Stimulated activated memory B cell treated with anti-CD40 and anti-IgM and Interleukin-4, amounts not matched to agents 10 μg/mL and 1 μg/mL and 100 μg/mL, for 72 hours (primary cell): ENCODE measurements around the gene SPRED1.

Experiments used
- ATAC-seq: fragments of 150-1000 bp; cut with Tn5 transposase; 2 replicates; pipeline ENCODE4 v1.10.0; 2021
- H3K27ac Mint-ChIP-seq: one replicate; pipeline ENCODE4 v1.8.0; 2022; ENCODE audit warnings: mild to moderate bottlenecking, mixed read lengths
- H3K27me3 Mint-ChIP-seq: one replicate; pipeline ENCODE4 v1.8.0; 2022; ENCODE audit warnings: mixed read lengths
- H3K36me3 Mint-ChIP-seq: one replicate; pipeline ENCODE4 v1.8.0; 2022; ENCODE audit warnings: mixed read lengths
- H3K4me1 Mint-ChIP-seq: one replicate; pipeline ENCODE4 v1.8.0; 2022; ENCODE audit warnings: mixed read lengths
- H3K4me3 Mint-ChIP-seq: one replicate; pipeline ENCODE4 v1.8.0; 2022; ENCODE audit warnings: mild to moderate bottlenecking, moderate library complexity, mixed read lengths
- H3K9me3 Mint-ChIP-seq: one replicate; pipeline ENCODE4 v1.8.0; 2022; ENCODE audit warnings: mixed read lengths

Gene SPRED1

DNA sequence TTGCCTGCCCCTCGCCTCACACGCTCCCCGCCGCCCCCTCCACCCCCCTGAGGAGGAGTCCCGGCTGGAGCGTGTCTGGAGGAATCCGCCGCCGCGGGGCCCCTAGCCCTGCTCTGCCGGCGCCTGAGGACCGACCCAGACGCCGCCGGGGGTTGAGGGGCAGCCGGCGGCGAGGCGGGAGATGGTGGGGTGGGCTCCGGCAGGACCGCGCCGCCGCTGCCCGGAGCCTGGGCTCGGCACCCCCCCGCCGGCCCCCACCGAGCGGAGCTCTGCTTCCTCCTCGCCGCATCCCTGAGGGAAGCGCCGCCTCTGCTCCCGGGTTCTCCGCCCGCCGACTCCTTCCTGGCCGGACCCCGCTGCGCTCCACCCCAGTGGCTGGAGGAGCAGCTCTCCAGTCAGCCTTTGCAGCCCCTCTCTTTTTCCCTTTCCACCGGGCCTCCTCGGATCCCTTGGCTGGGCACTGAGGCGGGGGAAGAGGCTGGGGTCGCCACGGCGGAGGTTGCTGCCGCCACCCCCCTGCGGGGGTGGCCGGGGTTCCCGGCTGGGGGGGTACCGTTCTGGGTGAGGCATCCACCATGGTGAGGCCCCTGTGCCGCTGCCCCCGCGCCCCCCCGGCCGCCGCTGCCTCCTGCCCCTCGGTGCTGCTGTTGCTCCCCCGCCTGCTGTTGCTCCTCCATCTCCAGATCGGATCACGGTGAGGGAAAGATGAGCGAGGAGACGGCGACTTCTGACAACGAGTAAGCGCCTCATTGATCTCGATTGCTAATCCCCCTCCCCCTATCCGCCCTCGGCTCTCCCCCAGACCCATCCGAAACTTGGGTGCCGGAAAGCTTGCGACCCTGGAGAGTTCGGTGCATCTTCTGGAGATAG, at the start of gene SPRED1:
TSS of gene SPRED1 (plus strand) at position 356 of the 870 bp plus-strand sequence. CDS start at position 706, 350 bp downstream.
- no peaks in the 10 kb centered on the region for H3K36me3 Mint-ChIP-seq
- H3K9me3 Mint-ChIP-seq = no peaks in the 10 kb centered on the region
- H3K27me3 Mint-ChIP-seq = no peaks in the 10 kb centered on the region
- peak within 1 kb of the TSS; percentile 72 for H3K27ac Mint-ChIP-seq
- peak within 1 kb of the TSS; percentile 88 for H3K4me3 Mint-ChIP-seq
- peaks cover 27% of the 10 kb centered on the region for H3K4me1 Mint-ChIP-seq
- peak; percentile 39 for ATAC-seq

DNA sequence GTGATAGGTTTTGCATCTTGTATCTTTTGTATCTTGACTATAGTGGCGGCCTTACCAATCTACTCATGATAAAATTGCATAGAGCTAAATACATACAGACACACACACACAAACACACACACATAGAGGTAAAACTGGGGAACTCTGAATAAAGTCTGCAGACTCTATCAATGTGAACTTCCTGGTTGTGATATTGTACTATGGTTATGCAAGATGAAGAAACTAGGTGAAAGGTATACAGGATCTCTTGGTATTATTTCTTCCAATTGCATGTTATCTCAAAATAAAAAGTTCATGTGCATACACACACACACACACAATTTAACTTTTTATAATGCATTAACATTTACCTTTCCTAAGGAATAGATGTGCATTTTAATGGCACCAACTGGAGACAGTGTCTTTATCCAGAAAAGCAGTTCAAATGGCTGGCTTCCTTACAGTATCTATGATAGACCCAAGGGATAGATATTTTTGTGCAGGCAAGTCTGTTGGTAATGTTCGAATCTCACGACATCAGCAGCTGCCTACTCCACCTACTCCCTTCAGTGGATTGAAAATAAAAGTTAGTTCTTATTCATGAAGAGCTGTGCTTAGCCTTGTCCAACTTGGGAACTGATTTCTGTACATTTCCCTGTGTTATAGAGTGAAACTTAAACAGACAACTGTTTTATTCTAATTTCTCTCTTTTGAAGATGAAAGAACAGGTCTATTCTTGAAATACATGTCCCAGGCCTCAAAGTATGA, 46.9 kb upstream of the SPRED1 start:
- Mint-ChIP-seq H3K9me3 (peaks cover 2% of the 10 kb centered on the region), H3K4me1 (no peaks in the 10 kb centered on the region), H3K27me3 (peaks cover 9% of the 10 kb centered on the region), H3K36me3 (no peaks in the 10 kb centered on the region), H3K4me3 (no peak overlapping the region), H3K27ac (no peak overlapping the region)
- no peak for ATAC-seq

DNA sequence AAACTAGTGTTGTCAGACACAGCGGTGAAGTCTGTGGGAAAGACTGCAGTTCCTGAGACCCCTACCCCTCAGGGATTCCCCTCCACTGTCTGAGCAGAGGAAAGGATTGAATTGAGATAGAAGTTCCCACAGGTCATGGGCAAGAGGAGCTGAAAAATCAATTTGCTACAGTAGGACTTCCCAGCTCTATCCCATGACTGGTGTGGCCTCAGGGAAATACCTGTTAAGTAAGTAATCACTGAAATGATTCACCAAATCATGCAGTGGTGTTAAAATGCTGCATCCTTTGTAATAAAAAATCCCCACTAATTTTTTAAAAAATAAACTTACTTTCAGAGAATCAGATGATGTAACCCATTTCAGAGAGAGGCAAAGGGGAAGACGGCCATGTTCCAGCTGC, 45.0 kb upstream of the SPRED1 start:
- Mint-ChIP-seq H3K27ac (no peak overlapping the region), H3K27me3 (no peaks in the 10 kb centered on the region), H3K4me1 (no peaks in the 10 kb centered on the region), H3K4me3 (no peak overlapping the region), H3K36me3 (no peaks in the 10 kb centered on the region), H3K9me3 (peaks cover 2% of the 10 kb centered on the region)
- no peak for ATAC-seq

DNA sequence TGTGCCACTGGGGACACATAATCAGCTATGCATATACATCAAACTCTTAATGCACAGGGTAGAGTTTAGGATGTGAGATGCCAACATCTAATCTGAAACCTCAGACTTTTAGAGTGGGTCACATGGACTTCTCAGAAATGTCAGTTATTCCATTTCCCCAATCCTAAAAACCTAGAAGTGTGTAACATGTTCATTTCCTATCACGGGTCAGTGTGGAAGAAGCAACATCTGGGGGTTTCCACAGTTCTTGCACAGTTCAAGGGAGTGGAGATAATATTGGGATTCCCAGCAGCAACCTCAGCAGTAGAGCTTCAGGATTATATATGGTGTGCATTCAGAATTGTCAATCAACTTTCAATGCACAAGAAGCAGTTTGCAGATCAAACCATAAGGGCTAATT, 44.4 kb upstream of the SPRED1 start:
- no peak overlapping the region for H3K27ac Mint-ChIP-seq
- no peak for ATAC-seq
- H3K4me1 Mint-ChIP-seq = no peaks in the 10 kb centered on the region
- no peak overlapping the region for H3K4me3 Mint-ChIP-seq
- H3K27me3 Mint-ChIP-seq = no peaks in the 10 kb centered on the region
- no peaks in the 10 kb centered on the region for H3K36me3 Mint-ChIP-seq
- H3K9me3 Mint-ChIP-seq = peaks cover 2% of the 10 kb centered on the region

DNA sequence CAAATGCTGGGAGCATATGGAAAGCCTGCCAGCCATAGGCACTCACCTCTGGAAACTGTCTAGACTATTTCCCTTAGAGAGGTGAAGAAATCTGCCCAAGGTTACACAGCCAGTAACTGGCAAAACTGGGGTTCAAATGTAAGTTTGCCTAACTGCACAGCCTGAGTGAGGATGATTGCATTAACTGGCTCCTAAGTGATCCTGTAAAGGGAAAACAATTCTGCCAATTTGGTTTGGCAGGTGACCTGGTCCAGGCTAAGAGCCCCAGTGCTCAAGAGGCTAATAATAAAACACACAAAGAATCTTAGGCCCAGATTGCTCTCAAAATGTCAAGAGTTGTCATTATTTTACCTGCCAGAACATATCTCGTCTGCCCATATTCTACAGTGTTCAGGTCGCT, 43.9 kb upstream of the SPRED1 start:
- Mint-ChIP-seq H3K27ac (no peak overlapping the region), H3K4me1 (no peaks in the 10 kb centered on the region), H3K36me3 (no peaks in the 10 kb centered on the region), H3K4me3 (no peak overlapping the region), H3K27me3 (no peaks in the 10 kb centered on the region), H3K9me3 (peaks cover under 1% of the 10 kb centered on the region)
- no peak for ATAC-seq

- H3K9me3 Mint-ChIP-seq = no peaks in the 10 kb centered on the region
- H3K4me1 Mint-ChIP-seq = no peaks in the 10 kb centered on the region
- no peak overlapping the region for H3K27ac Mint-ChIP-seq
- H3K36me3 Mint-ChIP-seq = no peaks in the 10 kb centered on the region
- no peak overlapping the region for H3K4me3 Mint-ChIP-seq
- H3K27me3 Mint-ChIP-seq = no peaks in the 10 kb centered on the region
- ATAC-seq = no peak
Observed at GRCh38 chr15:38211249-38211648, 41.4 kb upstream of the SPRED1 start.

DNA sequence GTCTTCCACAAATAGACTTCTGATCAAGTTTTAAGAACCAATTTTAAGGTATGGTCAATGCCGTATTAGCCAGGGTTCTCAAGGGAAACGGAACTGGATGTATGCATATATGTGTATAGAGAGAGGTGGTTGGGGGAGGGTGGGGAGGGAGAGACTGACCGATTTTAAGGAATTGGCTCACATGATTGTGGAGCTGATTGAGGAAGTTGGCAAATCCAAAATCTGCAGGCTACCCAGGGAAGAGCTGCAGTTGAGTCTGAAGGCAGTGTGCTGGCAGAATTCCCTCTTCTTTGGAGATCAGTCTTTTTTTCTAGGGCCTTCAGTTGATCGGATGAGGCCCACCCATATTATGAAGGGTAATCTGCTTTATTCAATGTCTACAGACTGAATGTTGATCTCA, 40.8 kb upstream of the SPRED1 start:
- Mint-ChIP-seq H3K36me3 (no peaks in the 10 kb centered on the region), H3K27ac (no peak overlapping the region), H3K4me1 (no peaks in the 10 kb centered on the region), H3K4me3 (no peak overlapping the region), H3K9me3 (no peaks in the 10 kb centered on the region), H3K27me3 (no peaks in the 10 kb centered on the region)
- no peak for ATAC-seq

DNA sequence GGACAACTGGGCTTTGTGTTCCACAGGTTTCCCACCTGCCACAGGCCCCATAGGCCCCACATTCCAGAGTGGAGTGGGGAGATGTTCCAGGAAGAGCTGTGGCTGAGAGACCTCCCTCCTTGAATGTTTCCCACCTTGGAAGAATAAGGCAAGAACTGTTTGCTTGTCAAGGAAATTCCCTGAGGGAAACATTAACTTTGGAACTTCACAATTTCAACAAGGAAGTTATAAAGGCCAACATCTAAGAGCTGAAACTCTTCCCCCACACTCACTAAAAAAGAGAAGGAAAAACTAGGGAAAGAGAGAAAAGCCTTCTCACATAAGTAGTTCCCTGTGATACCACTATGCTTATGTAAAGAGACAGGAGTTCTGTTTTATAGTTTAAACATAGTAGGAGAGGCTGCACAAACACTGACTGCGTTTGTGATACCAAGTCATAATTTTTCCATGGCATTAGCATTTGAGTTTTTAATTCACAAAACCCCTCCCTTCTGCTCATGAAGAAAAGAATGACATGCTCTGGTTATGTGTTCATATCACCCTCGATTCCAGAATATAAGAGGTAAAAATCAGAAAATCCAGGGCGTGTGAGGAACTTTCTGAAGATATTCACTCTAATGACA, 39.8 kb upstream of the SPRED1 start:
- no peaks in the 10 kb centered on the region for H3K9me3 Mint-ChIP-seq
- H3K4me1 Mint-ChIP-seq = no peaks in the 10 kb centered on the region
- H3K27ac Mint-ChIP-seq = no peak overlapping the region
- no peaks in the 10 kb centered on the region for H3K36me3 Mint-ChIP-seq
- H3K27me3 Mint-ChIP-seq = no peaks in the 10 kb centered on the region
- no peak overlapping the region for H3K4me3 Mint-ChIP-seq
- ATAC-seq = no peak

DNA sequence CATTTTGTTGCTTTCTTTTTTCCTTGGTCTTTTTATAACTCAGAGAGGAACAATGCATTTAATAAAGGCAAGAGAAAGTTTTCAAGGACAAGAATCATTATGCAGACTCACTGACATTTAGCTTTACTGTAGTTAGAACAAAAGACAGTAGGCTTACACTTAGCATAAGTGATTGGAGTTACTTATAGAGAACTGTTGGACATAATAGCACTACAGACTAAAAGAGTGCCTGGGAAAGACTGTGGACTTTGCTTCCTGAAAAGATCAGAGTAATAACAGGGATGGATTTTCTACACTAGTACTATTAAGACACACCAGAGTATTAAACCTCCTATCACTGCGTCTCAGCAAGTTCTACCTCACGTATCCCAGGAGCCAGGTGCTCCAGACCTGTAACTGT, 39.3 kb upstream of the SPRED1 start:
- no peaks in the 10 kb centered on the region for H3K9me3 Mint-ChIP-seq
- no peaks in the 10 kb centered on the region for H3K27me3 Mint-ChIP-seq
- no peak overlapping the region for H3K27ac Mint-ChIP-seq
- H3K4me1 Mint-ChIP-seq = no peaks in the 10 kb centered on the region
- H3K4me3 Mint-ChIP-seq = no peak overlapping the region
- no peaks in the 10 kb centered on the region for H3K36me3 Mint-ChIP-seq
- no peak for ATAC-seq

GRCh38 chr15:38215707-38216106, 36.9 kb upstream of the SPRED1 start:
- no peaks in the 10 kb centered on the region for H3K27me3 Mint-ChIP-seq
- no peaks in the 10 kb centered on the region for H3K4me1 Mint-ChIP-seq
- H3K4me3 Mint-ChIP-seq = no peak overlapping the region
- no peaks in the 10 kb centered on the region for H3K36me3 Mint-ChIP-seq
- no peak for ATAC-seq
- no peak overlapping the region for H3K27ac Mint-ChIP-seq
- H3K9me3 Mint-ChIP-seq = no peaks in the 10 kb centered on the region

GRCh38 chr15:38216763-38217162, 35.9 kb upstream of the SPRED1 start:
- Mint-ChIP-seq H3K27ac (no peak overlapping the region), H3K9me3 (no peaks in the 10 kb centered on the region), H3K27me3 (no peaks in the 10 kb centered on the region), H3K4me1 (no peaks in the 10 kb centered on the region), H3K4me3 (no peak overlapping the region), H3K36me3 (no peaks in the 10 kb centered on the region)
- no peak for ATAC-seq

- no peaks in the 10 kb centered on the region for H3K36me3 Mint-ChIP-seq
- no peaks in the 10 kb centered on the region for H3K4me1 Mint-ChIP-seq
- no peaks in the 10 kb centered on the region for H3K27me3 Mint-ChIP-seq
- H3K27ac Mint-ChIP-seq = no peak overlapping the region
- H3K9me3 Mint-ChIP-seq = no peaks in the 10 kb centered on the region
- no peak overlapping the region for H3K4me3 Mint-ChIP-seq
- ATAC-seq = no peak
Observed at GRCh38 chr15:38217191-38217595, 35.4 kb upstream of the SPRED1 start.

DNA sequence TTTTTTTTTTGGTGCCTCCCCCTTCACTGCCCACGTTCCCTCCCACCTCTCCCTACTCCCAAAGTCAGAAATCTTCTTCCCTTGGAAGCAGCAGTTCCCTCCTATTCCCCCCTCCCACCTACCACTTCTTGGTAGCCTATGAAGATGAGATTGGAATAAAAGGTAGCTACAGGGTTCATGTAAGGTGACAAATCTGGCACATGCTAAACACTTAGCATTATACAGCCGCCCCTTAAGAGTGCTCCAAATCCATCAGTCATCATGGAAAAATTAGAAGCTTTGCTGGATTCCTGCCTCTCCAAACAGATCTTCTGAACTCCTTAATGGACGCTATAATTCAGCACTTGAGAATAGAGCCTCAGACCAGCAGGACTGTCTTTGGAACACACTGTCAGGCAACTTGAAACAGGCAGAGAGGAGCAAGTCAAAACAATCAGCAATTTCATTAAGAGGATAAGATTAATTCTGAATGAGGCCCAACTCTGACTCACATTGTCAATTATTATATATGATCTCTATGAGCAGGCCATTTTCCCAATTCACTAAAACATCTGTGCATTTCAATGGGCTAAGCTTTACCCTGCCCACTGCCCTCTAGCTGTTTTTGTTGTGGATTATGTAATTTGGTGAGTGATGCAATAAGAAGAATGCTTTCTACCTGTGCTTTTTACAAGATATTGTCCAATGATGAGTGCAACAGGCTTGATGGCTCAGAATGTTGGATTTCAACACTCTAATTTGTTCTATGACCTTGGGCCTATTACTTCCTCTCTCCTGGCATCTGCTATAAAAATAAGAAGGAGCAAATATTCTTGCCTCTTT, 34.6 kb upstream of the SPRED1 start:
- no peaks in the 10 kb centered on the region for H3K36me3 Mint-ChIP-seq
- H3K4me3 Mint-ChIP-seq = no peak overlapping the region
- H3K4me1 Mint-ChIP-seq = no peaks in the 10 kb centered on the region
- ATAC-seq = no peak
- no peak overlapping the region for H3K27ac Mint-ChIP-seq
- H3K9me3 Mint-ChIP-seq = no peaks in the 10 kb centered on the region
- H3K27me3 Mint-ChIP-seq = no peaks in the 10 kb centered on the region

GRCh38 chr15:38220606-38221273, 31.9 kb upstream of the SPRED1 start:
- Mint-ChIP-seq H3K27me3 (no peaks in the 10 kb centered on the region), H3K27ac (no peak overlapping the region), H3K4me3 (no peak overlapping the region), H3K9me3 (no peaks in the 10 kb centered on the region), H3K36me3 (no peaks in the 10 kb centered on the region), H3K4me1 (no peaks in the 10 kb centered on the region)
- ATAC-seq = no peak
